ENCODE measurements around the gene ODAD2.
"Not testable (repeated sequence)": the region's sequence is repeated elsewhere in the genome, so short reads cannot be mapped to it uniquely, and the experiment has no call there.

ODAD2 gene

DNA sequence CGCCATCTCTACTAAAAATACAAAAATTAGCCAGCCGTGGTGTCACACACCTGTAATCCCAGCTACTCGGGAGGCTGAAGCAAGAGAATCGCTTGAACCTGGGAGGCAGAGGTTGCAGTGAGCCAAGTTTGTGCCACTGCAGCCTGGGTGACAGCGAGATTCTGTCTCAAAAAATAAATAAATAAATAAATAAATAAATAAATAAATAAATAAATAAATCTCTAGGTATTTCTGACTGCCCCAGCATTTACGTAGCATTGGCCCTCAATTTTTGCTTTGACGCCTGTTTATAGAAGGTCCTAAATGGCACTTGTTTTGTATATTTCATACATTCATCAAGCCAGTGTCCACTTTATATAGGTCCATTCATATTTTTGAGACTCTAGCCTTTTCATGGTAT is 28.9 kb downstream of the ODAD2 start:
- DNase-seq (ENCODE audit: low spot score) = not testable (repeated sequence)

DNA sequence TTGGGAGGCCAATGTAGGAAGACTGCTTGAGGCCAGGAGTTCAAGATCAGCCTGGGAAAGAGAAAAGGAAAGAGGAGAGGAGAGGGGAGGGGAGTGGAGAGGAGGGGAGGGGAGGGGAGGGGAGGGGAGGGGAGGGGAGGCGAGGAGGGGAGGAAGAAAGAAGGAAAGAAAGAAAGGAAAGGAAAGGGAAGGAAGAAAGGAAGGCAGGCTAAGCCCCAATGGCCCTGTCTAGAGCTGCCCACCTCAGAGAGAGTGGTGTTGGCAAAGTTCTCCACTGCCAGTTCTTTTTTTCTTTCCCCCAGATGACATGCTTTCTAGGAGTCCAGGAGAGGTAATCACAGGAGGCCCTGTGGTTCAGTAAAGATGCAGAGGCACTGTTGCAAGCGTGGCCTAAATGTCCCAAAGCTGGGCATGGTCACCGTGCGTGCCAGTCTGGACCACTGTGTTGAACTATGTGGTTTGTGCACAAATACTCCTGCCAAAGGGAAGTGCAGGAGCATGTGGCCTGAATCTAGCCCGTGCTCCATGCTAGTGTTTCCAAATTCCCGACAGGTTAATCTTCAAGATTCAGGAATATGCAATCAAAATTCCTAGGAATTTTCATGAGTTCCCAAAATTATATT is 39.7 kb downstream of the ODAD2 start:
- DNase-seq (ENCODE audit: low spot score) = no peak

- peak; percentile 35 for DNase-seq (ENCODE audit: low spot score)
These were observed 40.5 kb downstream of the ODAD2 start for GRCh38 chr10:27958383-27958782.

DNA sequence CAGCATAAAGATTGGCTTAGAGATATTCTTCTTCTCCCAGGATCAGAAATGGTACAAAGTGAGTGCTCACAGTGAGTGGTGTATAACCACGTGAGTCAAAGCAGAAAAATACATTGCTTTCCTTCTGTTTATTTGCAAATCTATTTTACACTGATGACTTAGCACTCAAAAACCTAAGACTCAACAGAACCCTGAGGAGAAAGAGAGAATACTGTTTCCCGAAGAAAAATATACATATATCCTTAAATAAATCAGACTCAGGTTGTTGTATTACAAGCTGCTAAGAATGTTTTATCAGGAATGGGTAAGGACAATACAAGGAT is 48.7 kb downstream of the ODAD2 start:
- no peak for DNase-seq (ENCODE audit: low spot score)

- DNase-seq (ENCODE audit: low spot score) = no peak
These were observed 49.2 kb downstream of the ODAD2 start for GRCh38 chr10:27949528-27950241.

- DNase-seq (ENCODE audit: low spot score) = no peak
These were observed 50.7 kb downstream of the ODAD2 start for GRCh38 chr10:27948186-27948585.

DNA sequence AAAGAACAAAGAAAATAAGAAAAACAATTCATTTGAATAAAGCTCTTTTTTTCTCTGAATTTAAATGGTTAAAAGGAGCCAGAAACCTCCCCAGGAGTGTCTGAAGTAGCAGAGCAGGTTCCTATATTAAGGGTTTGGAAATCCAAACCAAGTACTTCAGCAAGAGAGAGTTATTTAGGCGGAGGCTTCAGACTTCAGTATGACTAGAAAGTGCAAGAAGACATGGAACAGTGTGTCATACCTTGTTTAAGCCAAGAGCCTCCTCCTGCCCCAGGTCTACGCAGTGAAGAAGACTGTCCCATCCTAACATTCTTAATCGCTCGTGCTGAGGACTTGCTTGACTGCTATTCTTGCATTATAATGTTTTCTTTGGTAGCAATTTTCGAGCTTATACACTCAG is 51.3 kb downstream of the ODAD2 start:
- DNase-seq (ENCODE audit: low spot score) = no peak

DNA sequence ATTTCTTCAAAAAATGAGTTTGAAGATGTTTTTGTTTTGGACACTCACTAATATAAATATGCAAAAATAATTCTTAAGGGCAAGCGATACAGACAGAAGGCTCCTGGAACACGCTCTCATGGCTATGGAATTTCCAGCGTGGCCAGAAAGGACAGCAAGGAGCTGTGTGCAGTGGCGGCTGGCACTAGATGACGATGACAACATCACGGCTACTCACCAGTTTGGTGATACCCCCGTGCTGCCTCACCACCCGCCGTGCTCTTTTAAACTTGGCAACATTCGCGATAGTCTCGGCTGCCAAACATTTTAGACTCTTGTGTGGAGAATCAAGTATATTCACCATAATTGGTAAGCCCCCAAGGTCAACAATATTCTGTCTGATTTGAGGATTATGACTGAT is 54.9 kb downstream of the ODAD2 start:
- DNase-seq (ENCODE audit: low spot score) = no peak

- no peak for DNase-seq (ENCODE audit: low spot score)
These were observed 84.0 kb downstream of the ODAD2 start for GRCh38 chr10:27914888-27915287.

DNA sequence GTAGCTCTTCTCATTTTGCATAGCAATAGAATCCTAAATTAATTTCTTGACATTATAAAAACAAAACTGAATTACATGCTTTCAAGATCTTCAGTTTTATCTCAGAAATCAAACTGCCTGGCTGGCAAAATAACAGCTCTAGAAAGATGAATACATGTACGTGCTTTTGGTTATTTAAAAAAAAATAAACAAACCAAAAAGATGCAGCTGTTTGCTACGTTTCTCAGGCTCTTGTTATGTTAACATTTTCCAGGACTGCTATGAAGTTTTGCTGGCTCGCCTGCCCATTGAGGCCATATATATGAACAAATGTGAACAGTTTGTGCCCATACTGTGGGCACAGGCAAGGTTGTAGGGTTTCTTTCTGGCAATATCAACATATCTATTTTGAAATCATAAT is 86.6 kb downstream of the ODAD2 start:
- no peak for DNase-seq (ENCODE audit: low spot score)

GRCh38 chr10:27911539-27911938 is 87.3 kb downstream of the ODAD2 start:
- DNase-seq (ENCODE audit: low spot score) = no peak

GRCh38 chr10:27911011-27911410 is 87.9 kb downstream of the ODAD2 start:
- DNase-seq (ENCODE audit: low spot score) = no peak

DNA sequence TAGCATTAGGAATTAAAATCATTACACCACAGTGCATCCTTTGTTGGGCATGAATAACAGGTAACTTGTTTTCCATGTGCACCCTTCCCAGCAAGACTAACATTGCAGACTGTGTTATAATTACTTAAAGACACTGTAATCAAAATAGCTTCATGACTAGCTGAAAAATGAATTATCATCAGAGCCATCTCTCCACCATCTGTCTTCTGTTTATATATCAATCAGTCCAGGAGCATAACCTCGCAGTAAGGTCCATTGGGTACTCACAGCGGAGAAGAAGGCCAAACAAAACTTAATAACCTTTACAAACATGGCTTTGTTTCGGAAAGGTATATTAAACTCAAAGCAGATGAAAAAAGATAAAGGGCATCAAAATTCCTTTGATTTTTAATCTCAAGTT is 90.6 kb downstream of the ODAD2 start:
- no peak for DNase-seq (ENCODE audit: low spot score)

GRCh38 chr10:27899485-27899884 is 99.4 kb downstream of the ODAD2 start:
- DNase-seq (ENCODE audit: low spot score) = not testable (repeated sequence)

- no peak for DNase-seq (ENCODE audit: low spot score)
These were observed 99.8 kb downstream of the ODAD2 start for GRCh38 chr10:27899058-27899457.

GRCh38 chr10:27893358-27893954 is 105.4 kb downstream of the ODAD2 start:
- DNase-seq (ENCODE audit: low spot score) = no peak

GRCh38 chr10:27890971-27891370 is 107.9 kb downstream of the ODAD2 start:
- DNase-seq (ENCODE audit: low spot score) = no peak

GRCh38 chr10:27889518-27889917 is 109.4 kb downstream of the ODAD2 start:
- DNase-seq (ENCODE audit: low spot score) = no peak

GRCh38 chr10:27884185-27884641 is 114.7 kb downstream of the ODAD2 start:
- DNase-seq (ENCODE audit: low spot score) = no peak

DNA sequence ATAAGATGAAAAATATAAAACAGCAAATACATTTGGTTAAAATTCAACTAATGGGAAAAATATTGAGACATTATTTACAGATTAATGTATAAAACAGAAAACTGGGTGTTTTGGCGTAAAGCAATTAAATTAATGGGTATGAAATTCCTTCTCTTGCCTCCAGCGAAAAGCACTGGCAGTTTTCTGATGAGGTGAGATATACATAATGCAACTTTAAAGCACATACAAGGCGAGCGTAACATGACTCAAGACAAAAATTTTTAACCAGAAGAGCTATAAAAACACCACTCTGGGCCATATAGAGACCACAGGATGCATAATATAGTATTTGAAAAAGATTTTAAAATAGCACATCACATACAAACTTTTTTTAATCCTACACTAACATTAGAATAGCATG is 120.6 kb downstream of the ODAD2 start:
- no peak for DNase-seq (ENCODE audit: low spot score)

DNA sequence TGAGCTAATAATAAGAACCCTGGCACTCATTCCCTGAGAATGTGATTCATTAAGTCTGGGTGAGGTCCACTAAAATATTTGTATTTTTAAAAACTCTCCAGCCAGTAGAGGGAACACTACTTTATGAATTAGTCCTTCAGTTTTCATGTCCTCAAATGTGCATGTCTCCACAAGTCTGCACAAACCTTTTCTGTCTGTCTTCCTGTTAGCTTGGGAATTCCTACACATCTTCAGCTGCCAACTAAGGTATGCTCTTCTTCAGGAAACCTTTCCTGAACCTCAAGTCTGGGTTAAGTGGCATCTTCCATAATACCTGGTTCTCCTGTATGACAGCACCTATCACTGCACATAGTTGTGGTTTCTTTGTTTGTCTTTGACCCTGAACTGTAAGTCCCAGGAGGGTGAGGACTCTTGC is 133.7 kb downstream of the ODAD2 start:
- no peak for DNase-seq (ENCODE audit: low spot score)

- DNase-seq (ENCODE audit: low spot score) = no peak
These were observed 137.1 kb downstream of the ODAD2 start for GRCh38 chr10:27861781-27862180.

- no peak for DNase-seq (ENCODE audit: low spot score)
These were observed 141.3 kb downstream of the ODAD2 start for GRCh38 chr10:27857616-27858015.

- no peak for DNase-seq (ENCODE audit: low spot score)
These were observed 154.7 kb downstream of the ODAD2 start for GRCh38 chr10:27844223-27844622.

Data from NAMALWA (cell line).